Upper lobe of left lung (tissue), 4 donors: ENCODE data around the gene PTPN6.

Experiments
- POLR2AphosphoS5 ChIP-seq, 2 donors: sonication (generic); formaldehyde crosslinking; IDR thresholded peaks; one replicate each; pipeline ENCODE4 v1.5.1; 2017; ENCODE audit warnings: antibody characterized with exemption in 2 of 2
- TF ChIP-seq, protein P1 (sequence below), 6 experiments: fragments of 450-650 bp in 4 of 6; fragments of 200-600 bp in 2 of 6; sonication (generic) in 2 of 6; IDR thresholded peaks; one replicate each; pipeline ENCODE4 v1.5.1; 2016 to 2019; ENCODE audit warnings: antibody characterized with exemption in 6 of 6

DNA sequence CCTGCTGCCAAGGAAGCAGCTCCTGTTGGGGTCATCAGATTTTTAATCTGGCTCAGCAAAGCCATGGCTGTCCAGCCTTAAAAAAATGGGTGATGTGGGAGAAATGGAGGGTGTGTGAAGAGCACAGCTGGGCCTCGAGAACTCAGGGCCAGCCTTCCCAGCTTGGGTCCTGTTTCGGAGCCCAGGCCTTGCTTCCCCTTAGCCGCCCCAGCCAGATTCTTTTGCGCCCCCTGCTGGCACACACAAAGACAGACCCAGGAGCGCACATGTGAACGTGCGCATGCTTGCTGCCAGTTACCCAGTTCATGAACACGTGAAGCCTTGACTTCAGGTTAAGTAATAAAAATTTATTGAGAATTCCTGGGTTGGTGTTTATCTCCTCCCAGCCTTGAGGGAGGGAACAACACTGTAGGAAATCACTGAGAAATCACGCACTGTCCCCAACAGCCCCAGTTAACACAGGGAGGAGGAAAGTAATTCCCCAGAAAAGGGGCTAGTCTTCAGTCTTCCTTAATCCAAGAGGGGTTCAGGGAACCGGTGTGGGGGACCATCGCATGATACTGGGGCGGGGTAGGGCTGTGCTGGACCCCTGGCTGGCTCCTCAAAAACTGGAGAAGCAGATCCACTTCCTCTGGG, 14.0 kb downstream of the PTPN6 start:
- TF ChIP-seq, protein P1, sequence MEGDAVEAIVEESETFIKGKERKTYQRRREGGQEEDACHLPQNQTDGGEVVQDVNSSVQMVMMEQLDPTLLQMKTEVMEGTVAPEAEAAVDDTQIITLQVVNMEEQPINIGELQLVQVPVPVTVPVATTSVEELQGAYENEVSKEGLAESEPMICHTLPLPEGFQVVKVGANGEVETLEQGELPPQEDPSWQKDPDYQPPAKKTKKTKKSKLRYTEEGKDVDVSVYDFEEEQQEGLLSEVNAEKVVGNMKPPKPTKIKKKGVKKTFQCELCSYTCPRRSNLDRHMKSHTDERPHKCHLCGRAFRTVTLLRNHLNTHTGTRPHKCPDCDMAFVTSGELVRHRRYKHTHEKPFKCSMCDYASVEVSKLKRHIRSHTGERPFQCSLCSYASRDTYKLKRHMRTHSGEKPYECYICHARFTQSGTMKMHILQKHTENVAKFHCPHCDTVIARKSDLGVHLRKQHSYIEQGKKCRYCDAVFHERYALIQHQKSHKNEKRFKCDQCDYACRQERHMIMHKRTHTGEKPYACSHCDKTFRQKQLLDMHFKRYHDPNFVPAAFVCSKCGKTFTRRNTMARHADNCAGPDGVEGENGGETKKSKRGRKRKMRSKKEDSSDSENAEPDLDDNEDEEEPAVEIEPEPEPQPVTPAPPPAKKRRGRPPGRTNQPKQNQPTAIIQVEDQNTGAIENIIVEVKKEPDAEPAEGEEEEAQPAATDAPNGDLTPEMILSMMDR (IDR thresholded peaks at IDR 0.05), result peak; percentile 85 to 95 (median 93)
- TF ChIP-seq POLR2AphosphoS5 (IDR thresholded peaks at IDR 0.05), result peak; percentile 24 to 44
